IMR-90 (cell line): ENCODE results near the gene DDA1. TPM values are rescaled to one million over a fixed set of nuclear protein-coding genes. Genes with fewer than 3 reads are reported as not detected.

Experiments
- ATAC-seq: fragments of 200-7000 bp; cut with Tn5 transposase; 2 replicates; pipeline ENCODE4 v1.9.1; 2020; ENCODE audit warnings: low read depth, mild to moderate bottlenecking, moderate library complexity
- BruUV-seq: library from RNA; stranded (reverse); fragments of 400-500 nt; replicated peaks from 2 replicates; lab custom pipeline; 2021; lab: Mats Ljungman, UMichigan
- CTCF ChIA-PET: fragments of 300-600 bp; formaldehyde crosslinking; extraction: SDS; loops from one replicate; lab custom pipeline; 2021; ENCODE audit warnings: antibody characterized with exemption; lab: Yijun Ruan, JAX
- POLR2A ChIA-PET: fragments of 300-600 bp; sonication (Branson Sonifier 250); formaldehyde crosslinking; loops from one replicate; lab custom pipeline; 2022; ENCODE audit warnings: antibody characterized with exemption; ENCODE audit not compliant: unreplicated experiment; lab: Charles Lee
- DNase-seq: peaks from one replicate; pipeline ENCODE4 v3.0.0; 2013
- H2AFZ ChIP-seq: replicated peaks from 2 replicates; pipeline ENCODE3; 2013; ENCODE audit warnings: low read length, mild to moderate bottlenecking; ENCODE audit not compliant: poor library complexity
- H2AK5ac ChIP-seq: 2 replicates; pipeline ENCODE4 v1.6.1; 2013; ENCODE audit warnings: low read depth, low read length, inconsistent platforms
- H2AK9ac ChIP-seq: replicated peaks from 2 replicates; pipeline ENCODE3; 2013; ENCODE audit warnings: mild to moderate bottlenecking, low read depth, low read length, moderate library complexity; ENCODE audit not compliant: poor library complexity
- H2BK120ac ChIP-seq: 2 replicates; pipeline ENCODE4 v1.6.1; 2013; ENCODE audit warnings: low read depth, low read length, inconsistent platforms
- H2BK15ac ChIP-seq: 3 replicates; pipeline ENCODE4 v1.6.1; 2013; ENCODE audit warnings: low read depth, low read length, inconsistent platforms
- H2BK20ac ChIP-seq: 2 replicates; pipeline ENCODE4 v1.6.1; 2013; ENCODE audit warnings: low read depth, mild to moderate bottlenecking, inconsistent platforms, low read length, moderate library complexity
- H2BK5ac ChIP-seq: 2 replicates; pipeline ENCODE4 v1.6.1; 2013; ENCODE audit warnings: mild to moderate bottlenecking, low read depth, low read length, inconsistent platforms; ENCODE audit not compliant: poor library complexity, severe bottlenecking
- H3K14ac ChIP-seq: replicated peaks from 2 replicates; pipeline ENCODE4 v1.6.1; 2013; ENCODE audit warnings: low read depth, low read length, inconsistent platforms
- H3K18ac ChIP-seq: 2 replicates; pipeline ENCODE4 v1.6.1; 2013; ENCODE audit warnings: low read depth, low read length, control low read depth
- H3K23ac ChIP-seq: 2 replicates; pipeline ENCODE4 v1.6.1; 2013; ENCODE audit warnings: low read depth, low read length, inconsistent platforms
- H3K27ac ChIP-seq: 2 replicates; pipeline ENCODE4 v1.5.1; 2013; ENCODE audit warnings: mild to moderate bottlenecking, control low read depth, low read length; ENCODE audit not compliant: insufficient read depth
- H3K27me3 ChIP-seq: 2 replicates; pipeline ENCODE4 v1.6.1; 2013; ENCODE audit warnings: low read length; ENCODE audit not compliant: control insufficient read depth, insufficient read depth
- H3K36me3 ChIP-seq: 2 replicates; pipeline ENCODE4 v1.6.1; 2013; ENCODE audit warnings: low read length, mixed read lengths; ENCODE audit not compliant: control insufficient read depth, insufficient read depth
- H3K4ac ChIP-seq: 2 replicates; pipeline ENCODE4 v1.6.1; 2013; ENCODE audit warnings: low read depth, low read length, inconsistent platforms
- H3K4me1 ChIP-seq: 2 replicates; pipeline ENCODE4 v1.6.1; 2013; ENCODE audit warnings: low read length, mixed read lengths; ENCODE audit not compliant: control insufficient read depth, insufficient read depth
- H3K4me2 ChIP-seq: 2 replicates; pipeline ENCODE4 v1.6.1; 2013; ENCODE audit warnings: low read depth, mild to moderate bottlenecking, control low read depth, low read length, moderate library complexity
- H3K4me3 ChIP-seq: 2 replicates; pipeline ENCODE4 v1.5.1; 2013; ENCODE audit warnings: low read depth, mild to moderate bottlenecking, control low read depth, low read length, moderate library complexity; ENCODE audit not compliant: insufficient read depth
- H3K56ac ChIP-seq: 2 replicates; pipeline ENCODE4 v1.6.1; 2013; ENCODE audit warnings: low read length, inconsistent platforms; ENCODE audit not compliant: insufficient read depth; ENCODE audit errors: extremely low read depth
- H3K79me1 ChIP-seq, 2 experiments: 2 replicates each; pipeline ENCODE4 v1.6.1; 2013; ENCODE audit warnings: low read length in 2 of 2, inconsistent platforms in 1 of 2, low read depth in 1 of 2
- H3K9ac ChIP-seq: 2 replicates; pipeline ENCODE4 v1.6.1; 2013; ENCODE audit warnings: low read depth, low read length, control low read depth
- H3K9me1 ChIP-seq: 2 replicates; pipeline ENCODE4 v1.6.1; 2013; ENCODE audit warnings: low read length, inconsistent platforms; ENCODE audit not compliant: insufficient read depth
- H3K9me3 ChIP-seq: 2 replicates; pipeline ENCODE4 v1.6.1; 2013; ENCODE audit warnings: low read length; ENCODE audit not compliant: control insufficient read depth, insufficient read depth
- H4K20me1 ChIP-seq: 2 replicates; pipeline ENCODE4 v1.6.1; 2013; ENCODE audit warnings: low read length, inconsistent platforms; ENCODE audit not compliant: insufficient read depth
- H4K5ac ChIP-seq: 2 replicates; pipeline ENCODE4 v1.6.1; 2013; ENCODE audit warnings: mild to moderate bottlenecking, low read depth, low read length, control low read depth
- H4K8ac ChIP-seq, 2 experiments: 2 replicates each; pipeline ENCODE4 v1.6.1; 2013; ENCODE audit warnings: low read depth in 2 of 2, low read length in 2 of 2, control low read depth in 1 of 2, inconsistent platforms in 1 of 2
- H4K91ac ChIP-seq: 2 replicates; pipeline ENCODE4 v1.6.1; 2013; ENCODE audit warnings: low read depth, low read length, inconsistent platforms; ENCODE audit not compliant: insufficient read depth
- BHLHE40 ChIP-seq: fragments of 150-350 bp; IDR thresholded peaks from 2 replicates; pipeline ENCODE4 v1.6.1; 2016; ENCODE audit warnings: mild to moderate bottlenecking, low read depth, low read length
- WGBS, 2 experiments: methylation state at CpG; one replicate each; pipeline versions ENCODE4 v1.1.5 to v1.1.7; 2013; ENCODE audit warnings: missing lambda C conversion rate in 2 of 2; ENCODE audit not compliant: insufficient read length in 1 of 2; ENCODE audit errors: extremely low coverage in 2 of 2; 5-methylcytosine and 5-hydroxymethylcytosine counted together
- dilution Hi-C: fragments of 300-500 bp; cut with HindIII; formaldehyde crosslinking; loops from one replicate; pipeline ENCODE4 v1.14.3; 2018; ENCODE audit warnings: low sequenced_read_pairs; ENCODE audit not compliant: unreplicated experiment
- in situ Hi-C: fragments of 300-500 bp; cut with MboI; formaldehyde crosslinking; loops from 3 replicates; pipeline ENCODE4 v1.14.3; 2019; ENCODE audit warnings: low sequenced_read_pairs, inconsistent platforms, mixed read lengths
- intact Hi-C: fragments of 100-400 bp; cut with micrococcal nuclease; formaldehyde crosslinking; loops from 2 replicates; pipeline ENCODE4 v1.10.0; 2022
- polyA plus RNA-seq, 3 experiments: library from polyadenylated mRNA; depleted of rRNA; stranded (reverse); fragments of >200 nt; gene quantifications; 2 replicates each; pipeline ENCODE4 v1.2.3, GENCODE V29; 2012; ENCODE audit warnings: low replicate concordance in 1 of 3
- total RNA-seq: library from RNA; depleted of rRNA; stranded (reverse); fragments of >200 nt; gene quantifications from 2 replicates; pipeline ENCODE4 v1.2.3, GENCODE V29; 2012

The DDA1 gene
- total and polyA plus RNA-seq, 2 of the 4 experiments (the other 2 are of a cell fraction) = 33.7 to 87.2 TPM

- Histone ChIP-seq H4K20me1 (no peaks in the 10 kb centered on the region), H2AK5ac (peak overlapping the region; percentile 52; the same call in 1 of the 2 replicates), H4K8ac (no peak overlapping the region; a peak in 1 of 4 replicates), H3K4me2 (peak overlapping the region; percentile 87), H3K27me3 (no peaks in the 10 kb centered on the region), H2BK15ac (no peak overlapping the region), H3K79me1 (peaks cover 7 to 33% of the 10 kb centered on the region in 2 experiments; a peak in 3 of 4 replicates), H3K4me3 (peak overlapping the region; percentile 73; the same call in 1 of the 2 replicates), H2BK20ac (no peak overlapping the region), H3K9me1 (peaks cover 5% of the 10 kb centered on the region), H3K18ac (no peak overlapping the region), H3K23ac (no peak overlapping the region), H3K14ac (no peak overlapping the region), H2BK5ac (no peak overlapping the region), H3K56ac (no peak overlapping the region), H3K36me3 (peaks cover 5% of the 10 kb centered on the region; the same call in 1 of the 2 replicates), H4K91ac (no peak overlapping the region), H2AK9ac (peak overlapping the region; percentile 47), H3K9me3 (no peaks in the 10 kb centered on the region), H3K4ac (peak overlapping the region; percentile 25; the same call in 1 of the 2 replicates), H3K27ac (no peak overlapping the region), H2AFZ (peak overlapping the region; percentile 95), H3K4me1 (peaks cover 8% of the 10 kb centered on the region), H4K5ac (no peak overlapping the region), H3K9ac (no peak overlapping the region), H2BK120ac (no peak overlapping the region)
- ChIA-PET CTCF (no interaction called here), POLR2A (interaction anchor here (0.6 kb wide), 1 partner anchor 10 kb away, joined by 3 read pairs; no protein-coding TSS in a partner anchor)
- WGBS, 2 experiments = 98% methylated on average over 10 of the region's 30 CpGs; no CpG with 5 or more reads in 1 of the 2 experiments
- in situ Hi-C loops = no loop called here
- intact Hi-C loops = no loop called here
- no peak for TF ChIP-seq BHLHE40
- dilution Hi-C loops = no loop called here
- ATAC-seq (no peak), DNase-seq (no peak)
- BruUV-seq = no TSS peak
Observed at GRCh38 chr19:17338433-17339078, 29.2 kb downstream of the DDA1 start.
